NB4 (cell line): ENCODE data around the gene CLASP1.

Experiments used
- POLR2A ChIP-seq: IDR thresholded peaks from 2 replicates; pipeline ENCODE4 v1.6.1; 2011; ENCODE audit warnings: mild to moderate bottlenecking; ENCODE audit not compliant: insufficient read length; ENCODE audit errors: extremely low read depth
- TF ChIP-seq, protein P1 (sequence below): IDR thresholded peaks from one replicate; pipeline ENCODE4 v1.5.1; 2012; ENCODE audit warnings: low read depth, low read length
- TF ChIP-seq, protein P2 (sequence below): IDR thresholded peaks from 2 replicates; pipeline ENCODE4 v1.6.1; 2011; ENCODE audit warnings: low read depth, low read length

DNA sequence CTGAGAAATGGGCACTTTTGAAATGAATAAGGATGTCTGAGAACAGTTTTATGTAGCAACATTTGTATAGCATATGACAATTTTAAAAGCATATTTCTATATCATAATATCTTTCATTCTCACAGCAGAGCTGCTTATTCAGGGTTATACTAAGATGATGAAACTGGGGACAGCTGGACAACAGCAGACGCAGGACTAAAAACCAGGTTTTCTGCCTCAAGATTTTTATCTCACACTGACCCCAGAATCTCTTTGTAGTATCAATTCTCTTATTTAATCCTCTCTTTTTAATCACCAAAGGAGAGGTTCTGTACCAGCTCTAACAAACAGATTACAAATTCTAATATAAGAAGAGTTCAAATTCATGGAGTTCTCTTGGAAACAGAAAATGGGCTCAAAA, 290.1 kb downstream of the CLASP1 start:
- TF ChIP-seq, protein P1, sequence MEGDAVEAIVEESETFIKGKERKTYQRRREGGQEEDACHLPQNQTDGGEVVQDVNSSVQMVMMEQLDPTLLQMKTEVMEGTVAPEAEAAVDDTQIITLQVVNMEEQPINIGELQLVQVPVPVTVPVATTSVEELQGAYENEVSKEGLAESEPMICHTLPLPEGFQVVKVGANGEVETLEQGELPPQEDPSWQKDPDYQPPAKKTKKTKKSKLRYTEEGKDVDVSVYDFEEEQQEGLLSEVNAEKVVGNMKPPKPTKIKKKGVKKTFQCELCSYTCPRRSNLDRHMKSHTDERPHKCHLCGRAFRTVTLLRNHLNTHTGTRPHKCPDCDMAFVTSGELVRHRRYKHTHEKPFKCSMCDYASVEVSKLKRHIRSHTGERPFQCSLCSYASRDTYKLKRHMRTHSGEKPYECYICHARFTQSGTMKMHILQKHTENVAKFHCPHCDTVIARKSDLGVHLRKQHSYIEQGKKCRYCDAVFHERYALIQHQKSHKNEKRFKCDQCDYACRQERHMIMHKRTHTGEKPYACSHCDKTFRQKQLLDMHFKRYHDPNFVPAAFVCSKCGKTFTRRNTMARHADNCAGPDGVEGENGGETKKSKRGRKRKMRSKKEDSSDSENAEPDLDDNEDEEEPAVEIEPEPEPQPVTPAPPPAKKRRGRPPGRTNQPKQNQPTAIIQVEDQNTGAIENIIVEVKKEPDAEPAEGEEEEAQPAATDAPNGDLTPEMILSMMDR: no peak
- TF ChIP-seq POLR2A: no peak
- TF ChIP-seq, protein P2, sequence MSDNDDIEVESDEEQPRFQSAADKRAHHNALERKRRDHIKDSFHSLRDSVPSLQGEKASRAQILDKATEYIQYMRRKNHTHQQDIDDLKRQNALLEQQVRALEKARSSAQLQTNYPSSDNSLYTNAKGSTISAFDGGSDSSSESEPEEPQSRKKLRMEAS: no peak
